ENCODE results near the gene ARHGEF16.

Gene ARHGEF16

DNA sequence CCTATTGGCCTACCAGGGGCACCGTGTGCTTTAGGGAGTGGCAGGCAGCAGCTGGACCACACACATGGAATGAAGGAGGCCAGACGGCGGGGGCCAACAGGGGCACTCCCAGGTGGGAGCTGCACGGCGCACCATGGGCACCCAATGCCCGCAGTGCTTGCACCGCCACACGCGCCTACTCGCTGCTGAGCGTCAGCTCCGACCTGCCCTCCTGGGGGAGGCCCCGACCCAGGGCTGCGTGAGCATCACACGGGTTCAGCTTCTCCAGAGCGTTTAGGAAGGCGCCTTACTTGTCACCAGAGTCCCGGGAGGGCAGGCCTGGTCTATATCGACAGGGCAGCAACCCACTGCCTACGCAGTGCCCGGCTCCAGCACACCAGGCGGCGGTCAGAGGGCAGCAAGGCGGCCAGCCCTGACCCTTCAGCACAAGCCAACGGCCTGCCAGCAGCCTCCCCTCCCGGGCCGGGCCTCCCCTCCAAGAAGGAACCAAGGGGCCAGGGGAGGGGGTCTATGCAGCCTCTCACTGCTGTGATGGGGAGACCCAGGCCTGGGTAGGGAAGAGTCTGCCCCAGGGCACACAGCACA is 64.9 kb downstream of the ARHGEF16 start:
- DNase-seq (ENCODE audit: low read depth) = no peak

GRCh38 chr1:3520419-3521378 is 66.2 kb downstream of the ARHGEF16 start:
- no peak for DNase-seq (ENCODE audit: low read depth)

- DNase-seq (ENCODE audit: low read depth) = no peak
Observed at GRCh38 chr1:3521426-3521825, 67.0 kb downstream of the ARHGEF16 start.

GRCh38 chr1:3522112-3522511 is 67.6 kb downstream of the ARHGEF16 start:
- DNase-seq (ENCODE audit: low read depth) = no peak

GRCh38 chr1:3522564-3523265 is 68.2 kb downstream of the ARHGEF16 start:
- no peak for DNase-seq (ENCODE audit: low read depth)

- DNase-seq (ENCODE audit: low read depth) = no peak
Observed at GRCh38 chr1:3523980-3524379, 69.5 kb downstream of the ARHGEF16 start.

GRCh38 chr1:3524556-3525203 is 70.2 kb downstream of the ARHGEF16 start:
- DNase-seq (ENCODE audit: low read depth) = no peak

GRCh38 chr1:3525551-3526482 is 71.4 kb downstream of the ARHGEF16 start:
- no peak for DNase-seq (ENCODE audit: low read depth)

GRCh38 chr1:3527774-3528173 is 73.3 kb downstream of the ARHGEF16 start:
- no peak for DNase-seq (ENCODE audit: low read depth)

DNA sequence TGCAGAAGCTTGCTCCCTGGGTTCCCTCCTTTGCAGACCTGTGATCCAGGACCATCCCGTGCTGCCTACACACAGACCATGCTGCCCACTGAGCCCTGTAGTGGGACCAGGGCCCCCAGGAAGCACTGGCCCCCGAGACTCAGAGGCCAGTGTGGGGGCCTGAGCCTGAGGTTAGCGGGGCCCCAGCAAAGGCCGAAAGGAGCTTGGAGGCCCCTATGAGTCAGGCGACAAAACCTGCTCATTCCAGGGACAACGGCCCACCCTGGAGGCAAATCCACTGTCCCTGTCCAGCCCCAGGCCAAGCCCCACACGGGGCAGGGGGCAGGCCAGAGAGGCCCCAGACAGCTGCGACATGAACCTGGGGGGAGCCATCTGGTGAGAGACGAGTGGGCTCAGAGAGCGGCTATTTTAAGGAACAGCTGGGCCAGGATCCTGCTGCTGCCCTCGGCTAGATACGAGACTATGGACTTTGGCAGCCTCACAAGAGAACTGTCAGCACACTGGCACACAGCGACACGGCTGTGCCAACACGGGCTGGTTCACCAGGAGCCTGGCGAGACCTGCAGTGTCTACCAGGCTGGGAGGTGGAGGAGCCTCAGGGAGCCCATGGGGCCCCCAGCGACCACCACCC is 74.7 kb downstream of the ARHGEF16 start:
- no peak for DNase-seq (ENCODE audit: low read depth)

- DNase-seq (ENCODE audit: low read depth) = peak; percentile 34
Observed at GRCh38 chr1:3530086-3530925, 75.8 kb downstream of the ARHGEF16 start.

Data from ELR (cell line).